Heart left ventricle (tissue), 16 donors: ENCODE measurements around the gene PHACTR3. TPM values are rescaled to one million over a fixed set of nuclear protein-coding genes. Genes with fewer than 3 reads are reported as not detected.

ENCODE experiments used
- ATAC-seq, 4 donors: fragments of 200-7000 bp; cut with Tn5 transposase; one replicate each; pipeline ENCODE4 v1.9.1; 2020 to 2022; ENCODE audit warnings: moderate library complexity in 4 of 4, mild to moderate bottlenecking in 3 of 4, moderate number of reproducible peaks in 1 of 4
- DNase-seq, 5 donors: peaks; one replicate each; pipeline ENCODE4 v3.0.0-alpha.2; 2020
- H3K27ac ChIP-seq, 12 donors: fragments of 200-600 bp; sonication (generic) in 4 of 12; one replicate each; pipeline versions ENCODE4 v1.5.0 to v1.8.0; 2016 to 2022; ENCODE audit warnings: mild to moderate bottlenecking in 2 of 12
- H3K27me3 ChIP-seq, 9 donors: fragments of 200-600 bp; sonication (generic) in 2 of 9; one replicate each; pipeline versions ENCODE4 v1.5.1 to v1.8.0; 2016 to 2022; ENCODE audit warnings: mild to moderate bottlenecking in 3 of 9
- H3K36me3 ChIP-seq, 9 donors: fragments of 200-600 bp; sonication (generic) in 2 of 9; one replicate each; pipeline versions ENCODE4 v1.5.0 to v1.8.0; 2018 to 2022; ENCODE audit warnings: mild to moderate bottlenecking in 2 of 9
- H3K4me1 ChIP-seq, 12 donors: fragments of 200-600 bp; sonication (generic) in 4 of 12; one replicate each; pipeline versions ENCODE4 v1.5.0 to v1.8.0; 2016 to 2022; ENCODE audit warnings: mild to moderate bottlenecking in 3 of 12
- H3K4me3 ChIP-seq, 12 donors: fragments of 200-600 bp; sonication (generic) in 4 of 12; one replicate each; pipeline versions ENCODE4 v1.5.0 to v1.8.0; 2017 to 2022; ENCODE audit warnings: mild to moderate bottlenecking in 9 of 12, moderate library complexity in 4 of 12
- H3K9me3 ChIP-seq, 12 donors: fragments of 200-600 bp; sonication (generic) in 4 of 12; one replicate each; pipeline versions ENCODE4 v1.5.0 to v1.8.0; 2016 to 2022; ENCODE audit warnings: mild to moderate bottlenecking in 1 of 12
- POLR2A ChIP-seq, 2 donors: fragments of 450-650 bp; IDR thresholded peaks; one replicate each; pipeline ENCODE4 v1.6.1; 2017; ENCODE audit warnings: antibody characterized with exemption in 2 of 2, mild to moderate bottlenecking in 2 of 2, moderate library complexity in 2 of 2
- WGBS, 4 donors: extraction: QIAGEN DNeasy Blood & Tissue Kit in 2 of 4; methylation state at CpG; one replicate each; pipeline versions ENCODE4 v1.1.5 to v1.1.7; 2013 to 2018; 5-methylcytosine and 5-hydroxymethylcytosine counted together
- intact Hi-C, 10 donors: fragments of 100-400 bp; cut with DNase I; formaldehyde crosslinking; loops; one replicate each; pipeline versions ENCODE4 v1.11.1 to v1.14.2; 2022
- polyA plus RNA-seq, 2 donors: library from polyadenylated mRNA; stranded (reverse); fragments of 200-250 nt; gene quantifications; one replicate each; pipeline ENCODE4 v1.2.3, GENCODE V29; 2013
- total RNA-seq, 9 donors: library from RNA; depleted of rRNA in 2 of 9; stranded (reverse); fragments of >200 nt in 2 of 9; fragmentation: NEBNext Ultra II Directional in 3 of 9; extraction: Animal tissue kit (Norgen Biotek cat#: 25700) in 3 of 9; gene quantifications; one replicate each; pipeline versions ENCODE4 v1.1.0 to v1.2.4, GENCODE V29; 2016 to 2023
- TF ChIP-seq, protein P1 (sequence below), 12 donors: fragments of 200-600 bp; sonication (generic) in 4 of 12; IDR thresholded peaks; one replicate each; pipeline versions ENCODE4 v1.5.0 to v1.8.0; 2018 to 2022; ENCODE audit warnings: antibody characterized with exemption in 12 of 12, mild to moderate bottlenecking in 5 of 12
- donor health status: ischemic (EF 13 %, LVEDD 7.1; RV severe dilation, severe dysfunction).
- donor health status: healthy with polysubstance abuse.
- donor health status: DM: no; HTN: yes; CAD: no.
- donor health status: DM: no; HTN: no; CAD: no.
- donor health status: ischemic (EF 25% LVEDD 6.9; RV normal size, moderate dysfunction).
- donor health status: ischemic (EF 25% LVEDD 5.7; RV mildly dilated, moderate dysfunction).
- donor health status: healthy.
- donor health status: DM: yes; HTN: yes; CAD: no.
- donor health status: ischemic (EF 35%, LVEDD 5.7; RV mildly dilated, moderate dysfunction).
- donor health status: nonischemic (EF 11% LVEDD 7.7; RV severe dilation, severe dysfunction).
- donor health status: DM: yes; HTN: yes; CAD: no.
- donor health status: PGD.
- donor health status: ischemic (EF 29% LVEDD 5.4; RV normal size, mild dysfunction).
- donor health status: nonischemic (EF 23%, LVEDD 6.1; RV moderate dilation, normal function).

Gene PHACTR3
- total and polyA plus RNA-seq, 11 donors, result 0.19 to 14.6 (median 3.5) TPM

DNA sequence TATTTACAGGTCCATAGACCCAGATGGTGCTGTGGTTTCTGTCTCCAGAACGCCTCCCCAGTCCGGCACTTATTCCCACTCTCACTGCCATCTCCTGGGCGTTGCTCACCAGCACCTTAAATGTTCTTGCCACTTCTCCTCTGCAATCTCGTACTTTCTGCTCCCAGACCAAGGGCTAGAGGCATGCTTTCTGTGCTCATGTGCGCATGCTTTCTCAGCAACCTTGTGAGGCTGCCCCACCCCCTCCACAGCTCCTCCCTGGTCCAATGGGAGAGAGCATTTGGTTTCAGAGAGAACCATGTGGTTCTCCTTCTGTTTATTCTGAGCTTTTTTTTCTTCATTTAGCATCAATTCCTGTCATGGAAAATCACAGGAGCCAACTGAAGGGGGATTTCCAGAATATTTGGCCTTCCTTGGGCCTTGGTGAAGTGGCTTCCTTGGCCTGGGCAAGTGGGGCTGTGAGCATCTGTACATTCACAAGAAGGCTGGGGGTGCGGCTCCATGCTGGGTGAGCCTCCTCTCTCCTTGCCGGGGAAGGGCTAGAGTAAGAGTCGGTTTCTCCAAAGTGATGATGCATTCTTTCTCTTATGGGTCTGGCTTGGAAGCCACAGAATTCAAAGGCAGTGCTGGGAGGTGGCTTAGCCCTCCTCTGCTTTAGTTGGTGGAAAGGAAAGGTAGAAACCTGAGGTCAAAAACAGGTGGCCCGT lies 66.6 kb downstream of the PHACTR3 start:
- Histone ChIP-seq H3K4me3 (no peak overlapping the region), H3K27ac (no peak overlapping the region), H3K9me3 (no peaks in the 10 kb centered on the region), H3K4me1 (peaks cover 0 to 3% (median 0%) of the 10 kb centered on the region in 12 donors), H3K27me3 (peaks cover 0 to 16% (median 0%) of the 10 kb centered on the region in 9 donors), H3K36me3 (no peaks in the 10 kb centered on the region)
- DNase-seq, result no peak
- WGBS, 4 donors, result 78 to 85% (median 81%) methylated on average over 9 of the region's 9 CpGs
- intact Hi-C loops, result no loop called here
- TF ChIP-seq, protein P1, sequence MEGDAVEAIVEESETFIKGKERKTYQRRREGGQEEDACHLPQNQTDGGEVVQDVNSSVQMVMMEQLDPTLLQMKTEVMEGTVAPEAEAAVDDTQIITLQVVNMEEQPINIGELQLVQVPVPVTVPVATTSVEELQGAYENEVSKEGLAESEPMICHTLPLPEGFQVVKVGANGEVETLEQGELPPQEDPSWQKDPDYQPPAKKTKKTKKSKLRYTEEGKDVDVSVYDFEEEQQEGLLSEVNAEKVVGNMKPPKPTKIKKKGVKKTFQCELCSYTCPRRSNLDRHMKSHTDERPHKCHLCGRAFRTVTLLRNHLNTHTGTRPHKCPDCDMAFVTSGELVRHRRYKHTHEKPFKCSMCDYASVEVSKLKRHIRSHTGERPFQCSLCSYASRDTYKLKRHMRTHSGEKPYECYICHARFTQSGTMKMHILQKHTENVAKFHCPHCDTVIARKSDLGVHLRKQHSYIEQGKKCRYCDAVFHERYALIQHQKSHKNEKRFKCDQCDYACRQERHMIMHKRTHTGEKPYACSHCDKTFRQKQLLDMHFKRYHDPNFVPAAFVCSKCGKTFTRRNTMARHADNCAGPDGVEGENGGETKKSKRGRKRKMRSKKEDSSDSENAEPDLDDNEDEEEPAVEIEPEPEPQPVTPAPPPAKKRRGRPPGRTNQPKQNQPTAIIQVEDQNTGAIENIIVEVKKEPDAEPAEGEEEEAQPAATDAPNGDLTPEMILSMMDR (IDR thresholded peaks at IDR 0.05), result no peak
- TF ChIP-seq POLR2A (IDR thresholded peaks at IDR 0.05), result no peak
- no peak for ATAC-seq

DNA sequence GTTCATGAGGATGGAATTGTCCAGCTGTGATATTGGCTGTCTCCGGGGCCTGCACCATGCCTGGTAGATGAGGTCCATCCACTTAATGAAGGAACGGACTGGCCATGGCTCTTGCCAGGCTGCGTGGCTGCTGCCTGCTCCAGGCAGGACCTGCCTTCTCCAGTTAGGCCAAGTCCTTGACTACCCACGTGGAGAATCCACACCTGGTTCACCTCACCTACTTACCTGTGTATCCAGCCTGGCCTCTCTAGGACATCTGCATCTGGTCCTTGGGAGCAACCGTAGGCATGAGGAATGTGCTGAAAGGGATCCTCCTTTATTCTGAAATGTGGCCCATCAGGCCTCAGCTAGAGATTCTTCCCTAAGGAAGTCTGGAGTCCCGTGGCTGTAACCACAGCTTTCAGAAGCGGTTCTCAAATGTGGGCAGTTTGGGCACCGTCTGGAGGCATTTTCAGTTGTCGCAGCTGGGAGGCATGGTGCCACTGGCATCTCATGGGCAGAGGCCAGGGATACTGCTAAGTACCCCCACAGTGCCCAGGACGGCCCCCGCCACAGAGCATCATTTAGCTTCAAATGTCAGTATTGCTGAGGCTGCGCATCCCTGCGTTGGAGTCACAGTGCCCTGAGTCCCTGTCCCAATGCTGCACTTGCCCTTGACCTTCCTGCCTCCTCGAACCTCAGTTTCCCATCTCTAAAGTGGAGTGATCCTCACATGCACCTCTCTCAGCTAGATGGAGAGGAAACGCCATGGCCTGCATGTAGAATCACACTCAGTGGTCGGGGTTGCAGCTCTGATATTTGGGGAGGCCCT lies 67.5 kb downstream of the PHACTR3 start:
- Histone ChIP-seq H3K4me1 (peaks cover 0 to 12% (median 0%) of the 10 kb centered on the region in 12 donors), H3K4me3 (no peak overlapping the region), H3K9me3 (no peaks in the 10 kb centered on the region), H3K27ac (no peak overlapping the region), H3K27me3 (peaks cover 0 to 18% (median 0%) of the 10 kb centered on the region in 9 donors), H3K36me3 (no peaks in the 10 kb centered on the region)
- ATAC-seq (no peak), DNase-seq (no peak)
- 84 to 94% (median 87%) methylated on average over 13 to 16 of the region's 16 CpGs for WGBS, 4 donors
- TF ChIP-seq, protein P1 (IDR thresholded peaks at IDR 0.05), result no peak
- no peak for TF ChIP-seq POLR2A (IDR thresholded peaks at IDR 0.05)
- intact Hi-C loops, result no loop called here

DNA sequence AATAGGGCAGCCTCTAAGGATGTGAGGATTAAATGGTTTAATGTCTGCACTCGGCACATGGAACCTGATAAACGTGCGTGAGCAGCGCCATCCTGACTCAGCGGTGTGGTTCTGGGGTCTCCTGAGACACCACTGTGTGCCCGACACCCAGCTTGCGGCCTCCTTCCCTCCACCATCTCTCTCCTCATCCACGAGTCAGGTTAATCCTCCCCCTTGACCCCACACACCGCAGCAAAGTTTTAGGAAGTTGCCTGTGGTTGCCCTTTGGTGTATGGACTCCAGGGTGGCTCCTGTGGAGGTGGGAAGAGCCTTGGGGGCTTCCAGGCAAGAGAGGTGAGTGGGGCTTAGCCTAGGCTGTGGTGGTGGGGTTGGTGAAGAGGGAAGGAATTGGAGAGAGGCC lies 68.2 kb downstream of the PHACTR3 start:
- no peak for ATAC-seq
- WGBS, 4 donors, result 76 to 86% (median 83%) methylated on average over 9 of the region's 9 CpGs
- TF ChIP-seq, protein P1 (IDR thresholded peaks at IDR 0.05), result no peak
- no peak for TF ChIP-seq POLR2A (IDR thresholded peaks at IDR 0.05)
- Histone ChIP-seq H3K9me3 (no peaks in the 10 kb centered on the region), H3K4me1 (peaks cover 0 to 14% (median 0%) of the 10 kb centered on the region in 12 donors), H3K4me3 (no peak overlapping the region), H3K27me3 (peaks cover 0 to 18% (median 0%) of the 10 kb centered on the region in 9 donors), H3K27ac (no peak overlapping the region), H3K36me3 (no peaks in the 10 kb centered on the region)
- intact Hi-C loops, result no loop called here
- DNase-seq, result no peak

DNA sequence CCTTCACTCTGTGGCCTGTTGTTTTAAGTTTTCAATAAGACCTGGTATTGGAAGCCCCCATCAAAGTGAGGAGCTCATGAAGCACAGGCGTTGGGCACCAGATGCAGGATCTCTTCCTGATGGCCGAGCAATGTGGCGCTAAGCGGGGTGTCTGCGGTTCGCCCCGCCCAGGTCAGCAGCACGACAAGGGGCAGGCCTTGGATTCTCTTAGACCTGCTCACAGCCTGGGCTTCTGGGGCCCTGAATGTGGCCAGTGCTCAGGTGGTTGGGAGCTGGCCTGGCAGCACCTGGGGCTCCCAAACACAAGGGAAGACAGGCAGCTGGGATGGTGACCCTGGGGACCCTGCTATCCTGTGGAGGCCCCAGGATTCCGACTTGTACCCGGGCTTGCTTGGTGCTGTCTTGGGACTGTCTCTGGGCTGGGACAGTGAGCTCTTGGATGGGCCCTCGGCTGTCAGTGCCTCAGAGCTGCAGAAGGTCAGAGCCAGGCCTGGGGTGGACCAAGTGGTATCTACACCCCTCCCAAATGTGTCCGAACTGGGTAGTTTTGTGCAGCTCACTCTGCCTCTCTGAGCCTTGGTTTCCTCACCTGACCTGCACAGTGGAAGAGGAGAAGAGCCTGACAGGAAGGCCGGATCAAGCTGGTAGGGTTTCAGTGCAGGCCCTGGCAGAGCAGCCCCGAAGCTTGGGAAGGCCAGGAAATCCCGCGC lies 69.1 kb downstream of the PHACTR3 start:
- Histone ChIP-seq H3K4me3 (no peak overlapping the region), H3K36me3 (no peaks in the 10 kb centered on the region), H3K4me1 (peaks cover 0 to 19% (median 0%) of the 10 kb centered on the region in 12 donors), H3K9me3 (no peaks in the 10 kb centered on the region), H3K27ac (no peak overlapping the region), H3K27me3 (peaks cover 0 to 19% (median 5%) of the 10 kb centered on the region in 9 donors)
- TF ChIP-seq, protein P1 (IDR thresholded peaks at IDR 0.05), result no peak
- TF ChIP-seq POLR2A (IDR thresholded peaks at IDR 0.05), result no peak
- 88 to 92% (median 89%) methylated on average over 5 to 16 of the region's 16 CpGs for WGBS, 4 donors
- DNase-seq (no peak), ATAC-seq (no peak)
- intact Hi-C loops, result no loop called here
